ENCODE results near the gene LRRC40.

The LRRC40 gene

GRCh38 chr1:70115315-70115714, 90.1 kb downstream of the LRRC40 start:
- no peak for DNase-seq (ENCODE audit: low read depth in 2 of 2)

- no peak for DNase-seq (ENCODE audit: low read depth in 2 of 2)
Observed at GRCh38 chr1:70112838-70113237, 92.5 kb downstream of the LRRC40 start.

GRCh38 chr1:70109241-70109640, 96.1 kb downstream of the LRRC40 start:
- no peak for DNase-seq (ENCODE audit: low read depth in 2 of 2)

- no peak for DNase-seq (ENCODE audit: low read depth in 2 of 2)
Observed at GRCh38 chr1:70103770-70104169, 101.6 kb downstream of the LRRC40 start.

GRCh38 chr1:70101774-70102173, 103.6 kb downstream of the LRRC40 start:
- DNase-seq (ENCODE audit: low read depth in 2 of 2): no peak

- no peak for DNase-seq (ENCODE audit: low read depth in 2 of 2)
Observed at GRCh38 chr1:70101231-70101630, 104.1 kb downstream of the LRRC40 start.

Measured in stimulated activated CD8-positive, alpha-beta memory T cell treated with anti-CD3 and anti-CD28 coated beads, Interleukin-2, amount 100 ng/mL, for 48 hours (primary cell).